HG02943 (cell line): Measurements from ENCODE around the gene AP1M1.

Source experiments
- ATAC-seq: cut with Tn5 transposase; IDR thresholded peaks from one replicate; pipeline ENCODE4 v1.9.1; 2021; ENCODE audit warnings: mild to moderate bottlenecking, low read depth, moderate library complexity; ENCODE audit not compliant: unreplicated experiment

The AP1M1 gene

DNA sequence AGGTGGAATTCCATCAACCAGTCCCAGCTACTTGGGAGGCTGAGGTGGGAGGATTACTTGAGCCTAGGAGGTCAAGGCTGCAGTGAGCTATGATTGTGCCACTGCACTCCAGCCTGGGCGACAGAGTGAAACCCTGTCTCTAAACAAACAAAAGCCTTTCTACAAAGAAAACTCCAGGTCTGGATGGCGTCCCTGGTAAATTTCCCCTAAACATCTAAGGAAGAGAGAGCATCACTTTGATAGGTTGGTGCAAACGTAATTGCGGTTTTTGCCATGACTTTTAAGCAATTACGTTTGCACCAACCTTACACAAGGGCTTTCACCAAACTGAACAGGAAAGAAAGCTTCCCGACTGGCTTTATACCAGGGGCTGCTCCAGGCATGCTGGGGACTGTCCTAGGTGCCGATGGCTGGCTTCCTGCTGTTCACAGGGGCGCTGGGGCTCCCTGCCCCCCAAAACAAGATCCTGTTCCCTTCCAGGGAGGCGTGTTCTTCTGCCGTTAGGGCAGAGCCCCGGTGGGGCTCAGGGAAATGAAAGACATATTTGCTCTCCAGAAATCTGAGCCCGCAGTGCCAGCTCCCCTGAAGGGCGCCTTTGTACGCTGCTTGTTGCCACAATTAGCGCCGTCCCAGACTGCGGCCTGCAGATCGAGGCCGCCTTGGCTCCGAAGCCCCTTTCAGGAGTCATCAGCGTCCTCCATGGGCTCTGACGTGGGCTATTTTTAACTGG, 88.2 kb downstream of the AP1M1 start:
- no peak for ATAC-seq

- no peak for ATAC-seq
These were observed 90.8 kb downstream of the AP1M1 start for GRCh38 chr19:16288544-16288943.

DNA sequence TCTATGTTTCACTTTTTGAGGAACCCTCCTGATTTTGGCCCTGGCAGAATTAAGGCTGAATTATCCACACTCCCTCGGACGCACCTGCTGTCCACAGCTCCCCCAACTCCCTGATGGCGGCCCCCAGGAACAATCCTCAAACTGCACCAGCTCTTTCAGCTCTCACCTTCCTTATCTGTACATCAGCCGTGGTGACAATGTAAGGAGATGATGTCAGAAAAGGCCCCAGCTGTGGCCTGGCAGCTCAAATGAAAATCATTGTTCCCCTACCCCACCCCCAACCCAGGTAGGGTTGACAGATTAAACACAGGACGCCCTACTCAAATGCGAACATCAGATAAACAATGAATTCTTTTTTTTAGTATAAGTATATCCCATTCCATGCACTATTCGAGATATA, 91.9 kb downstream of the AP1M1 start:
- ATAC-seq: no peak

DNA sequence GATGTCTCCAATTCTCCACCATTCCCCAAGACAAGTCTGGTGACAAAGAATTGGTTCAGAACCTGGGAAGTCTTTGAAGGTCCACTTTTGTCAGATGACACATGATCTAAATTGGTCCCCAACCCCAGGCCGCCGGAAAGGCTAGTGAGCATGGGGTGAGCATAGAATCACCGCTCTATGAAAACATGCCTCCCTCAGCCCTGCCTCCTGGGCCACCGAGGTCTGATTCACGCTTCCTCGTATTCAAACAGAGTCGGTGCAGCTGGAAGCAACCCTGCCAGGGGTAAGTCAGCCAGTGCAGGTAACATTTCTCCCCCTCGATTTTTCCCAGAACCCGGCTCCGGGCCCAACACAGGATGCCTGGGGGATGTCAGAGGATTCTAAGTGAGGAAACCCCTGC, 93.0 kb downstream of the AP1M1 start:
- ATAC-seq: no peak

DNA sequence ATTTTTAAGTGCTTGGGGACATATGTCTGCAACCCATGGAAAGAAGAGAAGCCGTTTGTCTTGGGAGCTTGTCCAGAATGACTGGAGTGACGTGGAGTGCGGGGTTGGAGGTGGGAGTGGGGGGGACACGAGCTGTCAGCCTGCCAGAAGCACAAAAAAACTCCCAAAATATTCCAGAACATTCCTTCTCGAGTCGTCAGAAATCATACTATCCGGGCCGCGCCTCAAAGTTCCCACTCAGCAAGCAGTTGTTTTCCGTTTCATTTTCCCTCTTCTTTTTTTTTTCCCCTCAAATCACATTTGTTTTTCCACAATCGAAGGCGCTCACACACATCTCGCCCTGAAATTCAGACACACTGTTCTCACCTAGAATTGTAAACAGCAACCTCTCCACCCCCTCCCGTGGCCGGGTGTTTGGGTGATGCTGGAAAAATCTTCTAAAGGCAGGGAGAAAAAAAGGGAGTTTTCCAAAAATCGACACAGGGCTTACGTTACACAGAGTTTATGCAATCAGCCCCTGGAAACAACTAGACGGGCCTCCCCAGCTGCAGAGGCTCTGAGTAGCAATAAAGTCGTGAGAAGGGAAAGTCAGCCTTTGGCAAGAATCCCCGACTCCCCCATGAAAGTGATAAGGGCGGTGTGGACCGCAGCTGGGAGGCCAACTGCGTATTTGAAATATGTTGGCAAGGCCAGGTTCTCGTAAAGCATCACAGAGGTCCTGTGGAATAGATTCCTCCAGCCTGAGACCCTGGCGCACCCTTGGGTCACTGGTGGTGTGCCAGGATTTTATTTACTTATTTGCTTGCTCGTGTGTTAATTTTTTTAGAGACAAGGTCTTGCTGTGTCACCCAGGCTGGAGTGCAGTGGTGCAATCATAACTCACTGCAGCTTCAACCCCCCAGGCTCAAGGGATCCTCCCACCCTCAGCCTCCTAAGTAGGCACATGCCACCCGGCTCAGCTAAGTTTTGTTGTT, 95.7 kb downstream of the AP1M1 start:
- no peak for ATAC-seq

DNA sequence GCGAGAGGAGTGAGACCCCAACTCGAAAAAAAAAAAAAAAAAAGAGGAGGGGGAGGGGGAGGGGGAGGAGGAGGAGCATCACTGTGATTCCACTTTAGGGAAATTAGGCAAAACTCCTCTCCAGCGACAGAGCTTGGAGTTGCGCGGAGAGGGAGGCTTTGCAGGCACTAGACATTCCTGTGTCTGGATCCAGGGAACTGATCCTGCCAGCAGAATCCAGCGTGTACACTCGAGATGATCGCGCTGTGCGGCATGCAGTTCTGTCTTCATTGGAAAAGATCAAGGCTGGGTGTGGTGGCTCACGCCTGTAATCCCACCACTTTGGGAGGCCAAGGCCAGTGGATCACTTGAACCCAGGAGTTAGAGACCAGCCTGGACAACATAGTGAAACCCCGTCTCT, 97.3 kb downstream of the AP1M1 start:
- no peak for ATAC-seq
